HCT116 (cell line): Measurements from ENCODE around the gene GMPPA. TPM values are rescaled to one million over a fixed set of nuclear protein-coding genes. Genes with fewer than 3 reads are reported as not detected.

Experiments used
- ATAC-seq: fragments of 200-7000 bp; cut with Tn5 transposase; 2 replicates; pipeline ENCODE4 v1.9.1; 2020; ENCODE audit warnings: mild to moderate bottlenecking, moderate library complexity
- BruUV-seq: library from RNA; stranded (reverse); fragments of 400-500 nt; replicated peaks from 2 replicates; lab custom pipeline; 2021; lab: Mats Ljungman, UMichigan
- CTCF ChIA-PET: fragments of 300-600 bp; sonication (Branson Sonifier 250); formaldehyde crosslinking; loops from one replicate; lab custom pipeline; 2021; ENCODE audit warnings: antibody characterized with exemption; lab: Charles Lee
- POLR2A ChIA-PET: fragments of 300-600, 350-600 bp; sonication (Branson Sonifier 250); formaldehyde crosslinking; loops from one replicate; lab custom pipeline; 2021; ENCODE audit warnings: antibody characterized with exemption; lab: Charles Lee
- RAD21 ChIA-PET, 2 experiments: fragments of 300-600 bp; sonication (Branson Sonifier 250); formaldehyde crosslinking; loops; one replicate each; lab custom pipeline; 2023; ENCODE audit warnings: low total read pairs in 2 of 2; ENCODE audit not compliant: uncharacterized antibody in 2 of 2, unreplicated experiment in 2 of 2, low non-redundant PET in 1 of 2; lab: Charles Lee
- DNase-seq: peaks from one replicate; pipeline ENCODE4 v3.0.0-alpha.2; 2010; ENCODE audit warnings: low read depth, low spot score
- H2AFZ ChIP-seq: fragments of 200-600 bp; shearing (Covaris generic), sonication (generic); 2 replicates; pipeline ENCODE4 v1.6.1; 2017; ENCODE audit warnings: low read depth, mixed run types, mixed read lengths, antibody characterized with exemption, low read length; ENCODE audit not compliant: poor library complexity, severe bottlenecking
- H3K27ac ChIP-seq: 2 replicates; pipeline ENCODE4 v1.5.1; 2012; ENCODE audit warnings: low read depth, low read length
- H3K27me3 ChIP-seq: fragments of 200-600 bp; sonication (generic); 2 replicates; pipeline ENCODE4 v1.6.1; 2016; ENCODE audit warnings: mixed run types, low read length, mixed read lengths; ENCODE audit not compliant: insufficient read depth
- H3K36me3 ChIP-seq, 2 experiments: fragments of 200-500 bp in 1 of 2; fragments of 200-600 bp in 1 of 2; sonication (Bioruptor generic) in 1 of 2; sonication (generic) in 1 of 2; 2 replicates each; pipeline versions ENCODE4 v1.5.1 to v1.6.1; 2014 to 2016; ENCODE audit warnings: low read length in 2 of 2, inconsistent platforms in 1 of 2, mixed read lengths in 1 of 2, mixed run types in 1 of 2; ENCODE audit not compliant: insufficient read depth in 2 of 2, control insufficient read depth in 1 of 2
- H3K4me1 ChIP-seq, 2 experiments: fragments of 200-600 bp in 1 of 2; sonication (generic) in 1 of 2; 2 replicates each; pipeline versions ENCODE4 v1.5.1 to v1.6.1; 2012 to 2017; ENCODE audit warnings: low read length in 2 of 2, inconsistent platforms in 1 of 2, mild to moderate bottlenecking in 1 of 2, mixed read lengths in 1 of 2, mixed run types in 1 of 2, moderate library complexity in 1 of 2; ENCODE audit not compliant: insufficient read depth in 2 of 2, control insufficient read depth in 1 of 2
- H3K4me2 ChIP-seq: fragments of 200-600 bp; sonication (generic); 2 replicates; pipeline ENCODE4 v1.6.1; 2017; ENCODE audit warnings: mixed run types, low read length, mixed read lengths
- H3K4me3 ChIP-seq, 2 experiments: fragments of 200-600 bp in 1 of 2; sonication (generic) in 1 of 2; replicated peaks in 1 of 2; 2 replicates each; pipeline ENCODE4 v1.5.1; 2011 to 2016; ENCODE audit warnings: low read length in 2 of 2, control low read depth in 1 of 2, low read depth in 1 of 2, mild to moderate bottlenecking in 1 of 2, mixed read lengths in 1 of 2, mixed run types in 1 of 2
- H3K79me2 ChIP-seq: fragments of 200-600 bp; sonication (generic); 2 replicates; pipeline ENCODE4 v1.6.1; 2017; ENCODE audit warnings: mild to moderate bottlenecking, mixed run types, low read length, moderate library complexity, mixed read lengths; ENCODE audit not compliant: insufficient read depth
- H3K9ac ChIP-seq: fragments of 200-600 bp; sonication (generic); 2 replicates; pipeline ENCODE4 v1.6.1; 2016; ENCODE audit warnings: low read length, mixed read lengths
- H3K9me2 ChIP-seq: fragments of 200-600 bp; sonication (generic), shearing (Covaris generic); 2 replicates; pipeline ENCODE4 v1.6.1; 2017; ENCODE audit warnings: mixed run types, mild to moderate bottlenecking, moderate library complexity; ENCODE audit not compliant: insufficient read depth
- H3K9me3 ChIP-seq, 2 experiments: fragments of 200-500 bp in 1 of 2; fragments of 200-600 bp in 1 of 2; sonication (Bioruptor generic) in 1 of 2; sonication (generic) in 1 of 2; 2 replicates each; pipeline ENCODE4 v1.6.1; 2014 to 2017; ENCODE audit warnings: low read length in 2 of 2, mixed read lengths in 2 of 2, inconsistent platforms in 1 of 2, low read depth in 1 of 2, mild to moderate bottlenecking in 1 of 2, mixed run types in 1 of 2, moderate library complexity in 1 of 2; ENCODE audit not compliant: control insufficient read depth in 1 of 2, insufficient read depth in 1 of 2
- H4K20me1 ChIP-seq: fragments of 200-600 bp; sonication (generic), shearing (Covaris generic); 2 replicates; pipeline ENCODE4 v1.6.1; 2017; ENCODE audit warnings: mixed run types, mild to moderate bottlenecking, moderate library complexity; ENCODE audit not compliant: insufficient read depth
- ATF3 ChIP-seq: IDR thresholded peaks from 2 replicates; pipeline ENCODE4 v1.6.1; 2012
- CEBPB ChIP-seq: IDR thresholded peaks from 2 replicates; pipeline ENCODE4 v1.6.1; 2012; ENCODE audit warnings: low read depth
- EGR1 ChIP-seq: IDR thresholded peaks from 2 replicates; pipeline ENCODE4 v1.6.1; 2012; ENCODE audit warnings: low read depth
- ELF1 ChIP-seq: IDR thresholded peaks from 2 replicates; pipeline ENCODE4 v1.6.1; 2012; ENCODE audit warnings: low read depth, borderline replicate concordance
- EZH2 ChIP-seq: fragments of 200-600 bp; sonication (generic); IDR thresholded peaks from 2 replicates; pipeline ENCODE4 v1.6.1; 2017; ENCODE audit warnings: antibody characterized with exemption, mixed run types
- JUND ChIP-seq: IDR thresholded peaks from 2 replicates; pipeline ENCODE4 v1.6.1; 2012
- POLR2AphosphoS5 ChIP-seq: IDR thresholded peaks from 2 replicates; pipeline ENCODE4 v1.6.1; 2011; ENCODE audit warnings: mild to moderate bottlenecking, low read depth, low read length, moderate library complexity
- RAD21 ChIP-seq: IDR thresholded peaks from 2 replicates; pipeline ENCODE4 v1.6.1; 2012; ENCODE audit warnings: low read depth, mild to moderate bottlenecking
- SIN3A ChIP-seq: IDR thresholded peaks from 2 replicates; pipeline ENCODE4 v1.6.1; 2012; ENCODE audit warnings: low read depth
- SP1 ChIP-seq: IDR thresholded peaks from 2 replicates; pipeline ENCODE4 v1.6.1; 2012; ENCODE audit warnings: low read depth
- SRF ChIP-seq: IDR thresholded peaks from 2 replicates; pipeline ENCODE4 v1.6.1; 2012; ENCODE audit warnings: low read depth
- TCF7L2 ChIP-seq: IDR thresholded peaks from 2 replicates; pipeline ENCODE4 v1.7.0; 2011; ENCODE audit warnings: borderline replicate concordance, inconsistent platforms; ENCODE audit not compliant: insufficient read depth, insufficient read length; ENCODE audit errors: extremely low read depth
- ZFX ChIP-seq: fragments of 450-650 bp; IDR thresholded peaks from 2 replicates; pipeline ENCODE4 v1.6.1; 2017
- ZNF274 ChIP-seq: fragments of 200-500 bp; sonication (Bioruptor generic); IDR thresholded peaks from 2 replicates; pipeline ENCODE4 v1.6.1; 2014; ENCODE audit warnings: mild to moderate bottlenecking, low read depth, low read length, inconsistent platforms
- intact Hi-C: fragments of 100-400 bp; cut with micrococcal nuclease; formaldehyde crosslinking; loops from 2 replicates; pipeline ENCODE4 v1.10.0; 2022
- total RNA-seq: library from RNA; stranded (reverse); gene quantifications from one replicate; pipeline ENCODE4 v1.2.1, GENCODE V29; 2021; ENCODE audit not compliant: unreplicated experiment
- TF ChIP-seq, protein P1 (sequence below): IDR thresholded peaks from 2 replicates; pipeline ENCODE4 v1.6.1; 2011; ENCODE audit warnings: mild to moderate bottlenecking, low read length, moderate library complexity; ENCODE audit not compliant: insufficient replicate concordance; ENCODE audit errors: extremely low read depth

GMPPA gene
- total RNA-seq, 1 experiment from 2014 or later, result 71.8 TPM

DNA sequence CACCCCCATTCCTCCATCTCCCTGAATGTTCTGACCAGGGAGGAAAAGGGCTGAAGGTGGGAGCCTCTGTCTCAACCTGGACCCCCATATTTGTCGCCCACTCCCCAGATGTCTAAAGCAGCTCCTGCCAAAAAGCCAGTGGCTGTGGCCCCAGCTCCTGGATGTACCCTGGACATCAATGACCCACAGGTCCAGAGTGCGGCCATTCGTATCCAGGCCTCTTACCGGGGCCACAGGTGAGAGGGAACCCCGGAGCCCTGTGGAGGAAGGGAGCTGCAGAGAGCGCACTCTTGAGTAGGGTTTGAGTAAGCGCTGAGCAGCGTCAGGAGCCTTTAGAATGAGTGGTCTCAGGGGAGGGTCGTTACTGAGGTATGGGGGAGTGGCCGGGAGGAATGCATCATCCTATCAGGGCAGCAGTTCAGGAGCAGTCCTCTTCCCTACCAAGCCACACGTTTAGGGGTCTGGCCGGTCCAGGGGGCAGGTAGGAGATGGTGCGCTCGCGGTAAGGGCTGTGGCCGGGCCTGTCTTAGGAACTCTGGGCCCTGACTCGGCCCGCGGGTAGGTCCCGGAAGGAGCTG lies 2.4 kb upstream of the GMPPA start:
- ATAC-seq (no peak), DNase-seq (no peak)
- intact Hi-C loops, result no loop called here
- ChIA-PET RAD21 (no interaction called here), POLR2A (no interaction called here), CTCF (interaction anchor here (0.8 to 5.2 kb wide), 10 partner anchors 9 to 93 kb away, joined by 3 to 103 read pairs (median 8); no protein-coding TSS in a partner anchor)
- no peaks in the 10 kb centered on the region for H3K9me2 ChIP-seq
- peaks cover 14% of the 10 kb centered on the region for H3K79me2 ChIP-seq
- H2AFZ ChIP-seq, result no peak overlapping the region
- H3K9me3 ChIP-seq, result no peaks in the 10 kb centered on the region
- TF ChIP-seq ELF1, result no peak
- TF ChIP-seq RAD21, result no peak
- no peak for TF ChIP-seq SIN3A
- TF ChIP-seq CEBPB, result no peak
- no peak for TF ChIP-seq EGR1
- TF ChIP-seq POLR2AphosphoS5, result no peak
- no peak for TF ChIP-seq TCF7L2
- H4K20me1 ChIP-seq, result no peaks in the 10 kb centered on the region
- H3K27ac ChIP-seq, result peak overlapping the region; percentile 35; the same call in 1 of the 2 replicates
- no TSS peak for BruUV-seq
- H3K4me1 ChIP-seq, result peaks cover 24 to 41% of the 10 kb centered on the region in 2 experiments
- no peaks in the 10 kb centered on the region for H3K27me3 ChIP-seq
- H3K36me3 ChIP-seq, result no peaks in the 10 kb centered on the region
- H3K4me3 ChIP-seq, result no peak overlapping the region
- H3K9ac ChIP-seq, result no peak overlapping the region
- no peak overlapping the region for H3K4me2 ChIP-seq

- RAD21 ChIA-PET, result no interaction called here
- Histone ChIP-seq H3K27ac (peak overlapping the region; percentile 35; the same call in 1 of the 2 replicates), H4K20me1 (no peaks in the 10 kb centered on the region), H3K9me2 (no peaks in the 10 kb centered on the region), H3K27me3 (no peaks in the 10 kb centered on the region), H3K4me3 (peak overlapping the region in 1 of 2 experiments; percentile 75; a peak in 2 of 4 replicates), H3K79me2 (peaks cover 14% of the 10 kb centered on the region), H3K4me2 (peak overlapping the region; percentile 99), H2AFZ (no peak overlapping the region), H3K9ac (no peak overlapping the region), H3K4me1 (peaks cover 24 to 47% of the 10 kb centered on the region in 2 experiments), H3K9me3 (no peaks in the 10 kb centered on the region), H3K36me3 (no peaks in the 10 kb centered on the region)
- POLR2A ChIA-PET, result interaction anchor here (1.0 to 2.8 kb wide), 8 partner anchors 13 to 109 kb away, joined by 3 to 18 read pairs (median 6); partner anchors contain the start of gene DNPEP
- TF ChIP-seq ZFX (no peak), TCF7L2 (no peak), CEBPB (no peak), ELF1 (no peak), EGR1 (no peak), JUND (no peak), ATF3 (no peak), SRF (no peak), SP1 (no peak), ZNF274 (no peak), EZH2 (no peak)
- TF ChIP-seq, protein P1, sequence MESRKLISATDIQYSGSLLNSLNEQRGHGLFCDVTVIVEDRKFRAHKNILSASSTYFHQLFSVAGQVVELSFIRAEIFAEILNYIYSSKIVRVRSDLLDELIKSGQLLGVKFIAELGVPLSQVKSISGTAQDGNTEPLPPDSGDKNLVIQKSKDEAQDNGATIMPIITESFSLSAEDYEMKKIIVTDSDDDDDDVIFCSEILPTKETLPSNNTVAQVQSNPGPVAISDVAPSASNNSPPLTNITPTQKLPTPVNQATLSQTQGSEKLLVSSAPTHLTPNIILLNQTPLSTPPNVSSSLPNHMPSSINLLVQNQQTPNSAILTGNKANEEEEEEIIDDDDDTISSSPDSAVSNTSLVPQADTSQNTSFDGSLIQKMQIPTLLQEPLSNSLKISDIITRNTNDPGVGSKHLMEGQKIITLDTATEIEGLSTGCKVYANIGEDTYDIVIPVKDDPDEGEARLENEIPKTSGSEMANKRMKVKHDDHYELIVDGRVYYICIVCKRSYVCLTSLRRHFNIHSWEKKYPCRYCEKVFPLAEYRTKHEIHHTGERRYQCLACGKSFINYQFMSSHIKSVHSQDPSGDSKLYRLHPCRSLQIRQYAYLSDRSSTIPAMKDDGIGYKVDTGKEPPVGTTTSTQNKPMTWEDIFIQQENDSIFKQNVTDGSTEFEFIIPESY, result no peak
- intact Hi-C loops, result no loop called here
- CTCF ChIA-PET, result interaction anchor here (1.0 to 5.2 kb wide), 6 partner anchors 11 to 44 kb away, joined by 5 to 103 read pairs (median 40); no protein-coding TSS in a partner anchor
- DNase-seq (no peak), ATAC-seq (no peak)
- no TSS peak for BruUV-seq
Measured at GRCh38 chr2:219496825-219497494, 1.7 kb upstream of the GMPPA start.
